Kidney (tissue), 14 donors: ENCODE measurements around the gene MSANTD1. TPM values are rescaled to one million over a fixed set of nuclear protein-coding genes. Genes with fewer than 3 reads are reported as not detected.

Experiments
- DNase-seq, 5 donors: peaks; one replicate each; pipeline ENCODE4 v3.0.0-alpha.2; 2013 to 2020
- FAIRE-seq: peaks from 2 replicates; lab custom pipeline; 2012; peaks lifted over from hg19 to GRCh38; lab: Jason Lieb, UNC
- H3K27ac ChIP-seq, 2 donors: one replicate each; pipeline ENCODE4 v1.7.0; 2013; ENCODE audit warnings: low read depth in 2 of 2, low read length in 2 of 2, inconsistent platforms in 1 of 2
- H3K27me3 ChIP-seq: one replicate; pipeline ENCODE4 v1.7.1; 2013; ENCODE audit warnings: low read length, inconsistent platforms; ENCODE audit not compliant: control insufficient read depth, insufficient read depth
- H3K36me3 ChIP-seq, 3 donors: one replicate each; pipeline versions ENCODE4 v1.7.0 to v1.7.1; 2013; ENCODE audit warnings: low read length in 3 of 3, control low read depth in 1 of 3, inconsistent platforms in 1 of 3; ENCODE audit not compliant: insufficient read depth in 3 of 3, control insufficient read depth in 2 of 3
- H3K4me1 ChIP-seq, 3 donors: one replicate each; pipeline versions ENCODE4 v1.7.0 to v1.7.1; 2013; ENCODE audit warnings: low read length in 3 of 3, inconsistent platforms in 1 of 3, low read depth in 1 of 3; ENCODE audit not compliant: control insufficient read depth in 2 of 3, insufficient read depth in 2 of 3
- H3K4me3 ChIP-seq, 3 donors: one replicate each; pipeline versions ENCODE4 v1.7.0 to v1.8.1; 2013; ENCODE audit warnings: low read length in 3 of 3, control low read depth in 1 of 3, inconsistent platforms in 1 of 3
- H3K9ac ChIP-seq, 3 donors: one replicate each; pipeline versions ENCODE4 v1.7.0 to v1.7.1; 2013; ENCODE audit warnings: low read length in 3 of 3, control low read depth in 1 of 3, inconsistent platforms in 1 of 3
- H3K9me3 ChIP-seq, 3 donors: one replicate each; pipeline versions ENCODE4 v1.7.0 to v1.7.1; 2013; ENCODE audit warnings: low read length in 3 of 3, control low read depth in 1 of 3, inconsistent platforms in 1 of 3; ENCODE audit not compliant: control insufficient read depth in 2 of 3, insufficient read depth in 1 of 3
- intact Hi-C: fragments of 100-400 bp; cut with DNase I; formaldehyde crosslinking; loops from one replicate; pipeline ENCODE4 v1.11.1; 2022
- polyA plus RNA-seq: library from polyadenylated mRNA; stranded (reverse); fragments of 350-450 nt; fragmentation: Illumina TruSeq; extraction: RNeasy Lipid Tissue Mini Kit (QIAGEN cat#74804); gene quantifications from one replicate; pipeline ENCODE4 v1.2.3, GENCODE V29; 2014; ENCODE audit warnings: low read depth, low replicate concordance; ENCODE audit not compliant: insufficient read depth
- total RNA-seq: library from RNA; stranded (reverse); fragmentation: NEBNext Ultra II Directional; extraction: Animal tissue kit (Norgen Biotek cat#: 25700); gene quantifications from one replicate; pipeline ENCODE4 v1.2.1, GENCODE V29; 2021
- TF ChIP-seq, protein P1 (sequence below): IDR thresholded peaks from 3 replicates; pipeline ENCODE4 v1.5.1; 2012; ENCODE audit warnings: mild to moderate bottlenecking, moderate library complexity, borderline replicate concordance; ENCODE audit not compliant: insufficient read depth; ENCODE audit errors: extremely low read depth
- donor health status: control.
- donor health status: control.
- donor health status: control.
- donor health status: control.
- donor health status: control.
- donor health status: DM: yes; HTN: yes; CAD: no.
- donor health status: Normal renal cell carcinoma (clear cell type).

Gene MSANTD1
- total and polyA plus RNA-seq, 2 donors from 2014 or later: 0.91 TPM; not detected in 1

DNA sequence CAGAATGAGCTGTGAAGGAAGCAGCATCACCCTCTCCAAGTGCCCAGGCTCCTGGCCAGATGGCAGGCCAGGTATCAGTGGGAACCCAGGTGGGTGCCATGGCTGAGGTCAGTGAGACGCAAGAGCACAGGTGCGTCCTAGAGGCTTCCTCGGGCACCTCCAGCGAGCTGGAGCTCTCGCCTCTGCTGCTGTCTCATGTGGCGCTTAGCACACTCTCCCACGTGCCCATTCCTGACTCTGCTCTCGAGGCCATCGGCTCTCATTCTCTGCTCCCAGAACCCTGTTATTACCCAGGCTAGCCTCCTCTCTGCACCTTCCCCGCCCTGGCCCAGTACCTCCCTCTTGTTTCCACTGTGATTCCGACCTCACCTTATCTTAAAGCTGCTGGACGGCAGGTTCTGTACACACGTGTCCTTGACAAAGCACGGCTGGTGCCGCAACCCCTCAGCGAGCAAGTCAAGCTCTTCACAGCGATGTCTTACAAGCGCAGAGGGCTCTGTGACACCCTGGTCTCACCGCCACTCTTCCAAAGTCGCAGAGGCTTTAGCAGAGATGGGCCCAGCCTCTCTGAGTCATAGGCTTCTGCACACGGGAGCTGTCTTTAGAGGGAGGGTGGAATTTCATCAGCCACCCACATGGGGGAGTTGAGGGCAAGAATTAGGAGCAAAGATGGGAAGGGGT is 15.4 kb upstream of the MSANTD1 start:
- Histone ChIP-seq H3K27me3 (no peaks in the 10 kb centered on the region), H3K36me3 (peaks cover 9 to 49% (median 37%) of the 10 kb centered on the region in 3 donors), H3K4me3 (no peak overlapping the region), H3K27ac (no peak overlapping the region), H3K9me3 (peaks cover 0 to 2% (median 0%) of the 10 kb centered on the region in 3 donors), H3K4me1 (no peaks in the 10 kb centered on the region), H3K9ac (no peak overlapping the region)
- no peak for DNase-seq
- intact Hi-C loops: no loop called here
- TF ChIP-seq, protein P1, sequence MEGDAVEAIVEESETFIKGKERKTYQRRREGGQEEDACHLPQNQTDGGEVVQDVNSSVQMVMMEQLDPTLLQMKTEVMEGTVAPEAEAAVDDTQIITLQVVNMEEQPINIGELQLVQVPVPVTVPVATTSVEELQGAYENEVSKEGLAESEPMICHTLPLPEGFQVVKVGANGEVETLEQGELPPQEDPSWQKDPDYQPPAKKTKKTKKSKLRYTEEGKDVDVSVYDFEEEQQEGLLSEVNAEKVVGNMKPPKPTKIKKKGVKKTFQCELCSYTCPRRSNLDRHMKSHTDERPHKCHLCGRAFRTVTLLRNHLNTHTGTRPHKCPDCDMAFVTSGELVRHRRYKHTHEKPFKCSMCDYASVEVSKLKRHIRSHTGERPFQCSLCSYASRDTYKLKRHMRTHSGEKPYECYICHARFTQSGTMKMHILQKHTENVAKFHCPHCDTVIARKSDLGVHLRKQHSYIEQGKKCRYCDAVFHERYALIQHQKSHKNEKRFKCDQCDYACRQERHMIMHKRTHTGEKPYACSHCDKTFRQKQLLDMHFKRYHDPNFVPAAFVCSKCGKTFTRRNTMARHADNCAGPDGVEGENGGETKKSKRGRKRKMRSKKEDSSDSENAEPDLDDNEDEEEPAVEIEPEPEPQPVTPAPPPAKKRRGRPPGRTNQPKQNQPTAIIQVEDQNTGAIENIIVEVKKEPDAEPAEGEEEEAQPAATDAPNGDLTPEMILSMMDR: no peak
- no peak for FAIRE-seq

DNA sequence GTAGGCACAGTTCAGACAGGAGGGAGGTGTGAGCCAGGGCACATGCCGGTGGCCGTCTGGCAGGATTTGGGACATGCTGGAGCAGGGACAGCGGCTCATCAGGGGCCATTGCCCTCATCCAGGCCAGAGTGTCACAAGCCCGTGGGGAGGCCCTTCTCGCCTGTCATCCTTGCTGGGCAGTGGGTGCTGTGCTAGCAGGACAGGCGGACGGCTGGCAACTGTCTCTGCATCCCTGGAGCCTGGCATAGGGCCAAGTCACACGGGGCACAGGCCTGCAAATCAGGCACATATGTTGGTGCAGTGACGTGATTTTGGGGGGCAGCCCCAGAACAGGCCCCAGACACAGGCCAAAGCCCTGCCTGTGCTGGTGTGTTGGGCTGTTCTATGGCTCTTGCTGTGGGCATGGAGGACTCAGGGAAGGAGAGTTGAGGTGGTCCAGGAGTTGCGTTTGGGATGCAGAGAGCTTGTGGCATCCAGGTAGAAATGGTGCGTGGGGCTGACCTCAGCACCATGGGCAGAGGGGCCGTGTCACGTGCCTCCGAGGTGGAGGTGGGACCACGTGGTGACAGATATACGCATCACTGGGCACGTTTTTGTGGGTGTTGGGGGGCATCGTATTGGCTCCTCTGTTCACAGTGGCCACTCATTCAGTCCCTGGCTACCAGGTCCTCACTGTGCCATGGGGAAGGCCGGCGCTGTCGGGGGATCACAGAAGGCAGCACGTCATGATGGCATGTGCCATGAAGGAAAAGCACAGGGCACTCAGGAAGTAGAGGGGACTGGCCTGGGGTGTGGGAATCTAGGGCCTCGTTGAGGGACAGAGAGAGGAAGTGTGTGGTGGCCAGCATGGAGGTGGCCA is 14.6 kb upstream of the MSANTD1 start:
- FAIRE-seq (no peak), DNase-seq (no peak)
- intact Hi-C loops: no loop called here
- peaks cover 4 to 42% (median 29%) of the 10 kb centered on the region in 3 donors for H3K36me3 ChIP-seq
- no peak overlapping the region for H3K27ac ChIP-seq
- H3K27me3 ChIP-seq: no peaks in the 10 kb centered on the region
- no peak overlapping the region for H3K9ac ChIP-seq
- H3K4me3 ChIP-seq: no peak overlapping the region
- no peaks in the 10 kb centered on the region for H3K4me1 ChIP-seq
- TF ChIP-seq, protein P1: no peak
- no peaks in the 10 kb centered on the region for H3K9me3 ChIP-seq

DNA sequence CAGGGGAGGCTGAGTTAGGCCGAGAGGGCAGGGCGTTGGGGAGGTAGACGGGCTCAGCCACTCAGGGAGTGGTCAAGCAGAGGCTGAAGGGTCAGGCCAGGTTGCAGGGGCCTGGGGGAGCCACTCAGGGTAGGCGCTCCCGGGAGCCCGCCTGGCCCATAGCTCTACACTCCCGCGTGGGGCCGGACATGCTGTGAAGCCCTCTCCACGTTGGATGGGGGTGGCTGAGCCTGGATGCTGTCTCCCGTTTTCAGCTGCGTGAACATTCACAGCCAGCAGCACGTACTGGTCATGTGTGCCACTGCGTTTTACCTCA is 14.0 kb upstream of the MSANTD1 start:
- Histone ChIP-seq H3K27ac (no peak overlapping the region), H3K36me3 (peaks cover 2 to 36% (median 27%) of the 10 kb centered on the region in 3 donors)
- no peak for FAIRE-seq

More for the DNA sequence above, 14.0 kb upstream of the MSANTD1 start:
- DNase-seq: no peak
- H3K9me3 ChIP-seq: no peaks in the 10 kb centered on the region
- no peaks in the 10 kb centered on the region for H3K27me3 ChIP-seq
- H3K9ac ChIP-seq: no peak overlapping the region
- no peaks in the 10 kb centered on the region for H3K4me1 ChIP-seq
- H3K4me3 ChIP-seq: no peak overlapping the region
- intact Hi-C loops: no loop called here
- TF ChIP-seq, protein P1: no peak
